ENCODE measurements around the gene ACTN1. TPM values are rescaled to one million over a fixed set of nuclear protein-coding genes. Genes with fewer than 3 reads are reported as not detected.

ACTN1 gene
- total RNA-seq, 1 donor from 2014 or later: 209 TPM

- Histone ChIP-seq H3K36me3 (no peaks in the 10 kb centered on the region), H3K4me3 (no peak overlapping the region), H3K9me3 (no peaks in the 10 kb centered on the region), H3K4me1 (peaks cover 19% of the 10 kb centered on the region), H3K27ac (no peak overlapping the region), H3K27me3 (no peaks in the 10 kb centered on the region)
- intact Hi-C loops (cut with DNase I): no loop called here
- TF ChIP-seq POLR2A (IDR thresholded peaks at IDR 0.05): no peak
- no peak for TF ChIP-seq POLR2AphosphoS5 (IDR thresholded peaks at IDR 0.05; ENCODE audit: insufficient read depth in 1 of 2, low read depth in 1 of 2)
- no peak for TF ChIP-seq CTCF (IDR thresholded peaks at IDR 0.05)
- DNase-seq (ENCODE audit: extremely low spot score in 2 of 2): no peak
Observed at GRCh38 chr14:69008421-69008884, 29.4 kb upstream of the ACTN1 start.

- H3K27ac ChIP-seq: peak overlapping the region; percentile 31
- intact Hi-C loops (cut with DNase I): no loop called here
Observed at GRCh38 chr14:69006346-69006745, 27.2 kb upstream of the ACTN1 start.

GRCh38 chr14:69005432-69006148 lies 26.5 kb upstream of the ACTN1 start:
- Histone ChIP-seq H3K9me3 (no peaks in the 10 kb centered on the region), H3K27me3 (no peaks in the 10 kb centered on the region), H3K27ac (peak overlapping the region; percentile 31), H3K4me3 (no peak overlapping the region), H3K36me3 (no peaks in the 10 kb centered on the region), H3K4me1 (peaks cover 19% of the 10 kb centered on the region)
- TF ChIP-seq CTCF (IDR thresholded peaks at IDR 0.05) (no peak), POLR2AphosphoS5 (IDR thresholded peaks at IDR 0.05; ENCODE audit: insufficient read depth in 1 of 2, low read depth in 1 of 2) (peak; percentile 47 to 79)
- intact Hi-C loops (cut with DNase I): no loop called here
- peak in 1 of 2 donors; percentile 94 for DNase-seq (ENCODE audit: extremely low spot score in 2 of 2)

More at GRCh38 chr14:69006346-69006745, 27.2 kb upstream of the ACTN1 start:
- Histone ChIP-seq H3K4me3 (no peak overlapping the region), H3K9me3 (no peaks in the 10 kb centered on the region), H3K27me3 (no peaks in the 10 kb centered on the region), H3K36me3 (no peaks in the 10 kb centered on the region), H3K4me1 (peaks cover 19% of the 10 kb centered on the region)
- no peak for DNase-seq (ENCODE audit: extremely low spot score in 2 of 2)
- no peak for TF ChIP-seq POLR2AphosphoS5 (IDR thresholded peaks at IDR 0.05; ENCODE audit: insufficient read depth in 1 of 2, low read depth in 1 of 2)
- no peak for TF ChIP-seq CTCF (IDR thresholded peaks at IDR 0.05)
- TF ChIP-seq POLR2A (IDR thresholded peaks at IDR 0.05): no peak

DNA sequence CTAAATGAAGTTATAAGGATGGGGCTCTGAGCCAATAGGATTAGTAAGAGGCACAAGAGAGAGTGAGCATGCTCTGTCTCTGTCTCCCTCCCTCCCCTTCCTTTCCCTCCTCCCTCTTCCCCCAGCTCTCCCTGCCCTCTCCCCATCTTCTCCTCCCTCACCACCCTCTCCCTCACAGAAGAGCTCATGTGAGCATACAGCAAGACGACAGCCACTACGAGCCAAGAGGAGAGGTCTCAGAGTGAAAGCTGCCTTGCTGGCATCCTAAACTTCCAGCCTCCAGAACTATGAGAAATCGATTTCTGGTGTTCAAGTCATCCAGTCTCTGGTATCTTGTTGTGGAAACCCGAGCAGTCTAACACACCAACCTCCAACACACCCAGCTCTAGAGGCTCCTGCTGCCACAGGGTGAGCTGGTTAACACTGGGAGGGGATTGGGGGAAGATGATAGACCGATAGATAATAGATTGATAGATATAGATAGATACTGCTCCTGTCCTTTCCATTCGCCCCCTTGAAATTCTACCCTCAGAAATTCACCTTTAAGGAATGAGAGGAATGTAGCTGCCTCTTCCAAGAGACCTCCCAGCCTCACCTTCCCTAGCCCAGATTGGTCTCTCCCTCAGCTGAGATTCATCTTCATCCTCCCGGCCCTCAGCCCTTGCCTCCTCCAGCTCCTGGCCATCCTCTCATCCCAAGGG lies 25.8 kb upstream of the ACTN1 start:
- Histone ChIP-seq H3K4me1 (peaks cover 19% of the 10 kb centered on the region), H3K27ac (no peak overlapping the region), H3K4me3 (no peak overlapping the region), H3K9me3 (no peaks in the 10 kb centered on the region), H3K27me3 (no peaks in the 10 kb centered on the region), H3K36me3 (no peaks in the 10 kb centered on the region)
- intact Hi-C loops (cut with DNase I): no loop called here
- TF ChIP-seq CTCF (IDR thresholded peaks at IDR 0.05): no peak
- TF ChIP-seq POLR2A (IDR thresholded peaks at IDR 0.05): no peak
- TF ChIP-seq POLR2AphosphoS5 (IDR thresholded peaks at IDR 0.05; ENCODE audit: insufficient read depth in 1 of 2, low read depth in 1 of 2): no peak
- DNase-seq (ENCODE audit: extremely low spot score in 2 of 2): no peak

- Histone ChIP-seq H3K27me3 (no peaks in the 10 kb centered on the region), H3K27ac (no peak overlapping the region), H3K4me1 (peaks cover 19% of the 10 kb centered on the region), H3K36me3 (no peaks in the 10 kb centered on the region), H3K4me3 (no peak overlapping the region), H3K9me3 (no peaks in the 10 kb centered on the region)
- intact Hi-C loops (cut with DNase I): no loop called here
- no peak for DNase-seq (ENCODE audit: extremely low spot score in 2 of 2)
- TF ChIP-seq POLR2AphosphoS5 (IDR thresholded peaks at IDR 0.05; ENCODE audit: insufficient read depth in 1 of 2, low read depth in 1 of 2): no peak
- TF ChIP-seq POLR2A (IDR thresholded peaks at IDR 0.05): no peak
- no peak for TF ChIP-seq CTCF (IDR thresholded peaks at IDR 0.05)
Observed at GRCh38 chr14:69003626-69004025, 24.5 kb upstream of the ACTN1 start.
